HFFc6 (cell line): ENCODE data around the gene ASB3. TPM values are rescaled to one million over a fixed set of nuclear protein-coding genes. Genes with fewer than 3 reads are reported as not detected.

Source experiments
- DNase-seq: peaks from one replicate; pipeline ENCODE4 v3.0.0-alpha.2; 2018
- H3K27ac Mint-ChIP-seq: 2 replicates; pipeline ENCODE4 v1.8.0; 2020; ENCODE audit warnings: mild to moderate bottlenecking, mixed read lengths
- H3K27me3 Mint-ChIP-seq: 2 replicates; pipeline ENCODE4 v1.8.0; 2021; ENCODE audit warnings: mild to moderate bottlenecking, moderate library complexity, mixed read lengths; ENCODE audit not compliant: insufficient read depth
- H3K36me3 Mint-ChIP-seq: 2 replicates; pipeline ENCODE4 v1.8.0; 2021; ENCODE audit warnings: low read depth, mixed read lengths
- H3K4me1 Mint-ChIP-seq: 2 replicates; pipeline ENCODE4 v1.8.0; 2020; ENCODE audit warnings: low read depth, mixed read lengths
- H3K4me3 Mint-ChIP-seq: 2 replicates; pipeline ENCODE4 v1.8.0; 2020; ENCODE audit warnings: mild to moderate bottlenecking, moderate library complexity, mixed read lengths
- H3K9me3 Mint-ChIP-seq: 2 replicates; pipeline ENCODE4 v1.8.0; 2020; ENCODE audit warnings: mild to moderate bottlenecking, mixed read lengths
- CTCF ChIP-seq: fragments of 200-600 bp; sonication (generic); IDR thresholded peaks from 2 replicates; pipeline ENCODE4 v1.5.0; 2021; ENCODE audit warnings: antibody characterized with exemption, mild to moderate bottlenecking
- total RNA-seq, 6 experiments: library from RNA; stranded (reverse); fragmentation: NEBNext Ultra II Directional; extraction: Animal tissue kit (Norgen Biotek cat#: 25700); gene quantifications; 2 replicates in 1 of 6; 3 replicates in 5 of 6; pipeline ENCODE4 v1.2.3, GENCODE V29; 2021

The ASB3 gene
- total RNA-seq, 6 experiments from 2014 or later: 15.7 to 22.0 (median 17.3) TPM

GRCh38 chr2:53802617-53803151 lies 15.9 kb upstream of the ASB3 start:
- H3K36me3 Mint-ChIP-seq: peaks cover 15% of the 10 kb centered on the region; the same call in 1 of the 2 replicates
- H3K27me3 Mint-ChIP-seq: no peaks in the 10 kb centered on the region
- no peak for TF ChIP-seq CTCF

GRCh38 chr2:53801547-53801946 lies 14.8 kb upstream of the ASB3 start:
- Mint-ChIP-seq H3K9me3 (no peaks in the 10 kb centered on the region), H3K27ac (no peak overlapping the region), H3K4me1 (no peaks in the 10 kb centered on the region), H3K4me3 (no peak overlapping the region), H3K36me3 (peaks cover 10% of the 10 kb centered on the region; the same call in 1 of the 2 replicates), H3K27me3 (no peaks in the 10 kb centered on the region)
- TF ChIP-seq CTCF: no peak
- DNase-seq: no peak

More at GRCh38 chr2:53802617-53803151, 15.9 kb upstream of the ASB3 start:
- Mint-ChIP-seq H3K4me1 (no peaks in the 10 kb centered on the region), H3K27ac (no peak overlapping the region), H3K9me3 (no peaks in the 10 kb centered on the region), H3K4me3 (no peak overlapping the region)
- no peak for DNase-seq

GRCh38 chr2:53793821-53794220 lies 7.1 kb upstream of the ASB3 start:
- no peak for TF ChIP-seq CTCF
- no peak overlapping the region for H3K4me3 Mint-ChIP-seq
- H3K4me1 Mint-ChIP-seq: peaks cover 26% of the 10 kb centered on the region
- no peak for DNase-seq
- H3K27me3 Mint-ChIP-seq: no peaks in the 10 kb centered on the region; the same call in 1 of the 2 replicates
- no peaks in the 10 kb centered on the region for H3K9me3 Mint-ChIP-seq
- peak overlapping the region; percentile 49; the same call in 1 of the 2 replicates for H3K27ac Mint-ChIP-seq
- H3K36me3 Mint-ChIP-seq: peaks cover 6% of the 10 kb centered on the region; the same call in 1 of the 2 replicates

- Mint-ChIP-seq H3K4me3 (no peak overlapping the region), H3K9me3 (no peaks in the 10 kb centered on the region), H3K36me3 (peaks cover 11% of the 10 kb centered on the region; the same call in 1 of the 2 replicates), H3K27me3 (no peaks in the 10 kb centered on the region; the same call in 1 of the 2 replicates), H3K27ac (peak overlapping the region; percentile 56), H3K4me1 (peaks cover 31% of the 10 kb centered on the region)
- DNase-seq: no peak
- no peak for TF ChIP-seq CTCF
Measured at GRCh38 chr2:53793261-53793660, 6.5 kb upstream of the ASB3 start.

GRCh38 chr2:53787614-53788289 lies 999 bp upstream of the ASB3 start:
- no peaks in the 10 kb centered on the region; the same call in none of the 2 replicates for H3K27me3 Mint-ChIP-seq
- peaks cover 41% of the 10 kb centered on the region for H3K4me1 Mint-ChIP-seq
- H3K36me3 Mint-ChIP-seq: peaks cover 13% of the 10 kb centered on the region
- peak; percentile 18 for DNase-seq
- H3K4me3 Mint-ChIP-seq: peak overlapping the region; percentile 98
- H3K9me3 Mint-ChIP-seq: no peaks in the 10 kb centered on the region
- peak overlapping the region; percentile 89 for H3K27ac Mint-ChIP-seq
- TF ChIP-seq CTCF: no peak
